ENCODE measurements around the gene HOXC12.

- TF ChIP-seq CTCF (IDR thresholded peaks at IDR 0.05): no peak
- TF ChIP-seq POLR2A (IDR thresholded peaks at IDR 0.05): no peak
Observed at GRCh38 chr12:53966085-53966384, 11.3 kb downstream of the HOXC12 start.
